Sigmoid colon (tissue), 7 donors: ENCODE measurements around the gene SP6. TPM values are rescaled to one million over a fixed set of nuclear protein-coding genes. Genes with fewer than 3 reads are reported as not detected.

Experiments used
- DNase-seq: peaks from one replicate; pipeline ENCODE4 v3.0.0-alpha.2; 2019
- H3K27ac ChIP-seq, 4 donors: fragments of 200-600 bp; sonication (generic); one replicate each; pipeline ENCODE4 v1.5.1; 2016 to 2019; ENCODE audit warnings: mild to moderate bottlenecking in 1 of 4
- H3K27me3 ChIP-seq, 3 donors: fragments of 200-600 bp; sonication (generic); one replicate each; pipeline ENCODE4 v1.5.1; 2019; ENCODE audit warnings: mild to moderate bottlenecking in 1 of 3
- H3K36me3 ChIP-seq, 4 donors: fragments of 200-600 bp; sonication (generic); one replicate each; pipeline ENCODE4 v1.5.1; 2016 to 2019
- H3K4me1 ChIP-seq, 4 donors: fragments of 200-600 bp; sonication (generic); one replicate each; pipeline ENCODE4 v1.5.1; 2017 to 2019
- H3K4me3 ChIP-seq, 4 donors: fragments of 200-600 bp; sonication (generic); one replicate each; pipeline ENCODE4 v1.5.1; 2017 to 2019; ENCODE audit warnings: mild to moderate bottlenecking in 2 of 4, moderate library complexity in 1 of 4
- H3K9me3 ChIP-seq, 4 donors: fragments of 200-600 bp in 3 of 4; sonication (generic) in 3 of 4; one replicate each; pipeline versions ENCODE4 v1.5.1 to v1.6.1; 2013 to 2019
- CTCF ChIP-seq, 4 experiments: fragments of 450-650 bp in 3 of 4; fragments of 200-600 bp in 1 of 4; IDR thresholded peaks; one replicate each; pipeline ENCODE4 v1.5.1; 2016 to 2019; ENCODE audit warnings: antibody characterized with exemption in 4 of 4, mild to moderate bottlenecking in 3 of 4, moderate library complexity in 2 of 4
- EP300 ChIP-seq, 4 donors: sonication (generic); formaldehyde crosslinking; IDR thresholded peaks; one replicate each; pipeline ENCODE4 v1.6.1; 2017; ENCODE audit warnings: antibody characterized with exemption in 4 of 4
- POLR2A ChIP-seq, 2 donors: fragments of 450-650 bp; IDR thresholded peaks; one replicate each; pipeline ENCODE4 v1.6.1; 2016; ENCODE audit warnings: antibody characterized with exemption in 2 of 2, mild to moderate bottlenecking in 2 of 2, moderate library complexity in 2 of 2
- POLR2AphosphoS5 ChIP-seq, 4 donors: sonication (generic); formaldehyde crosslinking; IDR thresholded peaks; one replicate each; pipeline ENCODE4 v1.6.1; 2017; ENCODE audit warnings: antibody characterized with exemption in 4 of 4
- WGBS, 2 donors: extraction: QIAGEN DNeasy Blood & Tissue Kit; methylation state at CpG; one replicate each; pipeline ENCODE4 v1.1.7; 2013; 5-methylcytosine and 5-hydroxymethylcytosine counted together
- intact Hi-C: fragments of 100-400 bp; cut with DNase I; formaldehyde crosslinking; loops from one replicate; pipeline ENCODE4 v1.15.1; 2023
- polyA plus RNA-seq, 3 donors: library from polyadenylated mRNA; stranded (reverse); fragments of 200-250 nt; gene quantifications; one replicate each; pipeline ENCODE4 v1.2.3, GENCODE V29; 2013
- total RNA-seq, 4 donors: library from RNA; depleted of rRNA; stranded (reverse); fragments of >200 nt; gene quantifications; one replicate each; pipeline ENCODE4 v1.1.0, GENCODE V29; 2016
- donor health status: healthy with polysubstance abuse.
- donor health status: Bipolar disorder and iron deficiency.
- donor health status: healthy.

Gene SP6
- total and polyA plus RNA-seq, 7 donors: 0.16 to 18.8 (median 2.3) TPM; not detected in 3

- DNase-seq: no peak
- WGBS, 2 donors: 12 to 57% methylated on average over 12 of the region's 12 CpGs
- Histone ChIP-seq H3K36me3 (peaks cover 6 to 62% (median 20%) of the 10 kb centered on the region in 4 donors), H3K27ac (peak overlapping the region in 1 of 4 donors; percentile 46), H3K27me3 (no peaks in the 10 kb centered on the region), H3K9me3 (no peaks in the 10 kb centered on the region), H3K4me1 (peaks cover 0 to 23% (median 20%) of the 10 kb centered on the region in 4 donors), H3K4me3 (no peak overlapping the region)
- no peak for TF ChIP-seq POLR2AphosphoS5 (IDR thresholded peaks at IDR 0.05)
- TF ChIP-seq CTCF (IDR thresholded peaks at IDR 0.05): no peak
- no peak for TF ChIP-seq POLR2A (IDR thresholded peaks at IDR 0.05)
- TF ChIP-seq EP300 (IDR thresholded peaks at IDR 0.05): no peak
- intact Hi-C loops: no loop called here
Observed at GRCh38 chr17:47820033-47820789, 30.8 kb downstream of the SP6 start.

GRCh38 chr17:47819475-47819874 lies 31.5 kb downstream of the SP6 start:
- Histone ChIP-seq H3K4me1 (peaks cover 0 to 23% (median 20%) of the 10 kb centered on the region in 4 donors), H3K4me3 (no peak overlapping the region)

GRCh38 chr17:47818002-47818695 lies 32.8 kb downstream of the SP6 start:
- WGBS, 2 donors: 95 to 96% methylated on average over 11 of the region's 11 CpGs
- TF ChIP-seq POLR2A (IDR thresholded peaks at IDR 0.05) (no peak), POLR2AphosphoS5 (IDR thresholded peaks at IDR 0.05) (no peak), CTCF (IDR thresholded peaks at IDR 0.05) (no peak), EP300 (IDR thresholded peaks at IDR 0.05) (no peak)
- Histone ChIP-seq H3K4me1 (peaks cover 0 to 23% (median 20%) of the 10 kb centered on the region in 4 donors), H3K9me3 (no peaks in the 10 kb centered on the region), H3K4me3 (no peak overlapping the region), H3K36me3 (peaks cover 0 to 62% (median 18%) of the 10 kb centered on the region in 4 donors), H3K27me3 (no peaks in the 10 kb centered on the region), H3K27ac (no peak overlapping the region)
- intact Hi-C loops: no loop called here
- DNase-seq: no peak

More at GRCh38 chr17:47819475-47819874, 31.5 kb downstream of the SP6 start:
- WGBS, 2 donors: 84 to 90% methylated on average over 10 of the region's 10 CpGs
- no peaks in the 10 kb centered on the region for H3K9me3 ChIP-seq
- H3K27ac ChIP-seq: no peak overlapping the region
- no peak for DNase-seq
- TF ChIP-seq EP300 (IDR thresholded peaks at IDR 0.05) (no peak), POLR2AphosphoS5 (IDR thresholded peaks at IDR 0.05) (no peak), POLR2A (IDR thresholded peaks at IDR 0.05) (no peak), CTCF (IDR thresholded peaks at IDR 0.05) (no peak)
- no peaks in the 10 kb centered on the region for H3K27me3 ChIP-seq
- peaks cover 6 to 62% (median 19%) of the 10 kb centered on the region in 4 donors for H3K36me3 ChIP-seq
- intact Hi-C loops: no loop called here

GRCh38 chr17:47816947-47817346 lies 34.0 kb downstream of the SP6 start:
- intact Hi-C loops: no loop called here
- TF ChIP-seq CTCF (IDR thresholded peaks at IDR 0.05): no peak
- TF ChIP-seq POLR2A (IDR thresholded peaks at IDR 0.05): no peak
- no peak for TF ChIP-seq POLR2AphosphoS5 (IDR thresholded peaks at IDR 0.05)
- no peak for TF ChIP-seq EP300 (IDR thresholded peaks at IDR 0.05)
- Histone ChIP-seq H3K9me3 (no peaks in the 10 kb centered on the region), H3K4me1 (peaks cover 0 to 17% (median 14%) of the 10 kb centered on the region in 4 donors), H3K4me3 (no peak overlapping the region), H3K27ac (no peak overlapping the region), H3K36me3 (peaks cover 0 to 67% (median 18%) of the 10 kb centered on the region in 4 donors), H3K27me3 (no peaks in the 10 kb centered on the region)
- DNase-seq: no peak
- WGBS, 2 donors: 96 to 97% methylated on average over 10 of the region's 10 CpGs
